ENCODE measurements around the gene R3HDM1.
"Not testable (repeated sequence)": the region's sequence is repeated elsewhere in the genome, so short reads cannot be mapped to it uniquely, and the experiment has no call there.

R3HDM1 gene

DNA sequence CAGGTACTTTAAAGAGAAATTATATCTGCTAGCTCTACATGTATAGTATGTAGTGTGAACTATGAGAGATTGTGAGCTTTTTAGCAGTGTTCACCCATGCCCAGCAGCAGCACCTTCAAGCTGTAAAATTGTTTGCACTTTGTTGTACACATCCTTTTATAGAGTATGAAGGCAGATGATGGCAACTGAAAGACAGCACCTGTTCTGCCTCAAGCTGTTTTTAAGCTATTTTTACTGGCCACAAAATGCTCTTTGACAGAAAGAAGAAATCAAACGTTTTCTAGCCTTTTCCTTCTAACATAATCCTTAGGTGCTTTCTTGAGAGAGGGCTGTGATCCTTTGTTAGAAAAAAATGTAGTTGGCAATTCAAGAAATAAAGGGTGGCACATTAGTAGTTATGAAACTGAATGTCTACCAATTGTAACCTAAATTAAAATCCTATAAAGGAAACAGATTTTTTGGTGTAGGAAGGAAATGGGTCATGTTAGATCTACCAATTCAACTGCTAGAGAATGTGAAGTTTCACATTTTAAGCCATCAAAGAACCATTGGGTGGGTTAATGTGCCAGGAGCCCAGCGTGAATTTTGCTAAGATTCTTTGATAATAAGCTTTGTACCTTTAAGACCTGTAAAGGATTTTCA, 59.5 kb downstream of the R3HDM1 start:
- no peaks in the 10 kb centered on the region for H3K36me3 Mint-ChIP-seq (ENCODE audit: low read depth)
- H3K4me3 Mint-ChIP-seq = no peak overlapping the region
- H3K27ac Mint-ChIP-seq = no peak overlapping the region
- no peaks in the 10 kb centered on the region for H3K9me3 Mint-ChIP-seq
- H3K27me3 Mint-ChIP-seq = no peaks in the 10 kb centered on the region
- peaks cover 9% of the 10 kb centered on the region for H3K4me1 Mint-ChIP-seq (ENCODE audit: low read depth)
- intact Hi-C loops (cut with micrococcal nuclease) = no loop called here

DNA sequence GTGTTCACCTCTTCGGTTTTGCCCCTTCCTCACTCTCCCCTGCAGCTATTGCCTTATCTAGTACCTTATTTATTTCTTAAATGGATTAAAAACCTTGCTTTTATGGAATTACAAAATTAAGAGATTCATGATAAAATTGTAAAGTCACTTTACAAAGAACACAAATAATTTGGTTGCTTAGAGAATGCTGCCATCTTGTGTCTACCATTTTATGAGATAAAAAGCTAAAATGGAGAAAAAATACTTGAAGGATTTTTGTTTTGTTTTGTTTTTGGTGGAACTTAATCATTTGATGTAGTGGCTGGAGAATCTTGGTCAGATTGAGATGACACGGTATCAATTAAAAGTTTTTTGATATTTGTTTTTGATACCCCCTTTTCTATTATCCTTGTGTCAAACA, 69.6 kb downstream of the R3HDM1 start:
- Mint-ChIP-seq H3K4me1 (ENCODE audit: low read depth) (peaks cover 2% of the 10 kb centered on the region), H3K4me3 (no peak overlapping the region), H3K9me3 (no peaks in the 10 kb centered on the region), H3K27ac (no peak overlapping the region), H3K27me3 (no peaks in the 10 kb centered on the region), H3K36me3 (ENCODE audit: low read depth) (peaks cover 34% of the 10 kb centered on the region)
- intact Hi-C loops (cut with micrococcal nuclease) = loop anchor here (10.0 kb wide), 1 partner anchor 596 kb away; no protein-coding TSS in a partner anchor

DNA sequence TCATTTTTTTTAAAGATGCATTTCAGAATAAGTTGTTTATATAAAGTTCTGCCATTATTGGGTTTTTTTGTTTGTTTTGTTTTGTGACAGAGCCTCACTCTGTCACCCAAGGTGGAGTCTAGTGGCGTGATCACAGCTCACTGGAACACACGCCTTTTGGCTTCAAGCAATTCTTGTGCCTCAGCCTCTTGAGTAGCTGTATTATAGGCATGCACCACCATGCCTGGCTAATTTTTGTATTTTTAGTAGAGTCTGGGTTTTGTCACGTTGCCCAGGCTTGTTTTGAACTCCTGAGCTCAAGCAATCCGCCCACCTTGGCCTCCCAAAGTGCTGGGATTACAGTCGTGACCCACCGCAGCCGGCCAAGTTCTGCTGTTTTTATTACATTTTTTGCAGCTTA, 72.3 kb downstream of the R3HDM1 start:
- H3K27ac Mint-ChIP-seq = no peak overlapping the region
- no peaks in the 10 kb centered on the region for H3K9me3 Mint-ChIP-seq
- H3K27me3 Mint-ChIP-seq = no peaks in the 10 kb centered on the region
- H3K36me3 Mint-ChIP-seq (ENCODE audit: low read depth) = peaks cover 40% of the 10 kb centered on the region
- intact Hi-C loops (cut with micrococcal nuclease) = loop anchor here (10.0 kb wide), 1 partner anchor 599 kb away; no protein-coding TSS in a partner anchor
- H3K4me1 Mint-ChIP-seq (ENCODE audit: low read depth) = no peaks in the 10 kb centered on the region
- no peak overlapping the region for H3K4me3 Mint-ChIP-seq

DNA sequence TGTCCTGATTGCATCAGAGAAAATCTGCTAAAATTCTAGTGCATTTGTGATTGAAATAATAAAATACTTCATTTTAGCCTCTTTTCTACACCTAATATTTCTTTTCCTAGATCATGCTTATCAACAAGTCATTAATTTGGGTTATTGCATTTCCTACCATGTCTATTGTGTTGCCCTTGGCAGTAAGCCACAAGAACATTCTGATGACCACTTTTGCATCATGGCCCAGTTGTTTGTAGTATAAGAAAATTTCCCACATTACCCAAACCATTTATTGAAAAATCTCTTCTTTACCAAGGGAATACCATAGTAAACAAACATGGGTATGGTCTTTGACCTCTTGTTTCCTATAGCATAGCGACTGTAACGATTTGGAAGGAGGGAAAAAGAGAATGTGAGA, 76.3 kb downstream of the R3HDM1 start:
- Mint-ChIP-seq H3K27me3 (no peaks in the 10 kb centered on the region), H3K4me3 (no peak overlapping the region), H3K27ac (no peak overlapping the region), H3K36me3 (ENCODE audit: low read depth) (peaks cover 41% of the 10 kb centered on the region), H3K9me3 (no peaks in the 10 kb centered on the region), H3K4me1 (ENCODE audit: low read depth) (no peaks in the 10 kb centered on the region)
- intact Hi-C loops (cut with micrococcal nuclease) = loop anchor here (10.0 kb wide), 1 partner anchor 603 kb away; no protein-coding TSS in a partner anchor

DNA sequence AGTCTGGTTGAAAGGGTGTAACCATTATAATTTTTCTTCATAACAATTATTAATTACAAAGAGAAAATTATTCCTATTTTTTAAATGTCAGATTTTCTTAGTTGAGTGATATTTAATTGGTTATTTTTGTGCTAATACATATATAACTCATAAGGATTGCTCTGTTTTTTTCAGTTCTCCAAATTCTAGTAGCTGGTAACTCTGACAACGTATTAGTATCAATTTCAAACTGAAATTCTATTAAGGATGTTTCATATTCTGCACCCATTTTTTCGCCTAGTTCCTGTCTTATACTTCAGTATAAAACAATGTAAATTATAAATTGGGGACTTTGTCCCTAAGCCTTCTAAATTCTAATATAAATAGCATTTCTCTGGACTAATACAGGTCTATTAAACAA, 81.0 kb downstream of the R3HDM1 start:
- intact Hi-C loops (cut with micrococcal nuclease) = no loop called here
- H3K4me1 Mint-ChIP-seq (ENCODE audit: low read depth) = no peaks in the 10 kb centered on the region
- H3K9me3 Mint-ChIP-seq = no peaks in the 10 kb centered on the region
- H3K4me3 Mint-ChIP-seq = no peak overlapping the region
- peaks cover 6% of the 10 kb centered on the region for H3K36me3 Mint-ChIP-seq (ENCODE audit: low read depth)
- H3K27ac Mint-ChIP-seq = no peak overlapping the region
- no peaks in the 10 kb centered on the region for H3K27me3 Mint-ChIP-seq

DNA sequence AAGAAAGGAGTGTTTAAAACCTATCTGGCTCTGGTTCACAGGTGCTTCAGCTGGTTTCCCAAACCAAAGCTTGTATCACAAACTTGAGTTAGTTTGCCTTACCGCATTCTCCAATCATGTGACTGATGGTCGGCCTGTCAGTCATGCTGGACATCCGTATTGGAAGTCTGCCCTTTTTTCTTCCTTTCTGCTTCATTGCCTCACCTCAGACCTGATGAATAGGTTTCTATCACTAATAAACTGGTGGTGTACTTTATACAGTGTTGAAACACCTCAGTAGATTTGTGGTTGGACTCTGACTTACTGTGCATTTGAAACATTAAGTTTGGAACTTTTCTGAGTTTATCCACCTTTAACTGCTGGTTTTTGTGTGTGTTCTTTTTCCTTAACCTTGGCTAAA, 84.1 kb downstream of the R3HDM1 start:
- Mint-ChIP-seq H3K27ac (no peak overlapping the region), H3K4me1 (ENCODE audit: low read depth) (no peaks in the 10 kb centered on the region), H3K9me3 (no peaks in the 10 kb centered on the region), H3K4me3 (no peak overlapping the region), H3K27me3 (no peaks in the 10 kb centered on the region), H3K36me3 (ENCODE audit: low read depth) (no peaks in the 10 kb centered on the region)
- intact Hi-C loops (cut with micrococcal nuclease) = no loop called here

DNA sequence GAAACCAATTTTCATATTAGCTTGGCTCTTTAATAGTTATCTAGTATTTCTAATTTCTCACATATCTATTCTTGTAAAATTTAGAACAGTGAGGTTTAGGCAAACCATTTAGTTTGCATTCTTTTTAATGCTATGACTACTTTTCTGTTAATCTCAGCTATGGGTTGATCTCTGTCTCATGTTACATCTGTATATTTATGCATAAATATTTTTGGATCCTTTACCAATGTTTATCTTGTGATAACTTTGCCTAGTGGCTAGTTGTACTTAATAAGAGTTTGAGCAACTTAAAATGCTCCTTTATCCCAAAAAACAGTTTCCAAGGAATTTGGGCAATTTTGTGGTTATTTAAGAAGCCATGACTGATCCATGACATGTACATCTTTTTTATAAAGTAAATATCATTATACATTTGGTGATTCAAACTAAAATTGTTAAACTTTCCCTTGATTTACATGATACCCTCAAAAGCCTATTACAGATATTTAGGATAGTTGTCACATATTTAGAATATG, 86.3 kb downstream of the R3HDM1 start:
- intact Hi-C loops (cut with micrococcal nuclease) = no loop called here
- H3K27ac Mint-ChIP-seq = no peak overlapping the region
- H3K4me3 Mint-ChIP-seq = no peak overlapping the region
- no peaks in the 10 kb centered on the region for H3K36me3 Mint-ChIP-seq (ENCODE audit: low read depth)
- H3K4me1 Mint-ChIP-seq (ENCODE audit: low read depth) = no peaks in the 10 kb centered on the region
- H3K27me3 Mint-ChIP-seq = no peaks in the 10 kb centered on the region
- no peaks in the 10 kb centered on the region for H3K9me3 Mint-ChIP-seq

DNA sequence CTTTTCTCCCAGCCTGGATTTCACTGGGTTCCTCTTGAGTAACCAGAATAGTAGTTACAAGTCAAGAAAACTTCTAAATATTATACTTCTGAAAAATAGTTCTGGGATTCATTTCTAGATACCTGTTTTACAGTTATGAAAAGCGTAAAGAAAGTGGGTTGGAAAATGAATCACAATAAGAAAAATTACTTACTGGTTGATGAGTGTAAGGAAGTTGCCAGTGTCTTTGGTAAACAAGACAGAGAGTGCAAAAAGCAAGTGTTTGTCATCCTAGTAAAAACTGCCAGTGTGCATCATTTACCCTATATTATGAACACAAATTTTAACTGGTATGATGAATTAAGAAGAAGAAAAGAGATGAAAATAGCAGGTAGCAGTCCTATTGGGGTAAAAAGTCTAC, 88.9 kb downstream of the R3HDM1 start:
- intact Hi-C loops (cut with micrococcal nuclease) = no loop called here
- Mint-ChIP-seq H3K4me1 (ENCODE audit: low read depth) (no peaks in the 10 kb centered on the region), H3K9me3 (no peaks in the 10 kb centered on the region), H3K27me3 (no peaks in the 10 kb centered on the region), H3K27ac (no peak overlapping the region), H3K4me3 (no peak overlapping the region), H3K36me3 (ENCODE audit: low read depth) (peaks cover 14% of the 10 kb centered on the region)

DNA sequence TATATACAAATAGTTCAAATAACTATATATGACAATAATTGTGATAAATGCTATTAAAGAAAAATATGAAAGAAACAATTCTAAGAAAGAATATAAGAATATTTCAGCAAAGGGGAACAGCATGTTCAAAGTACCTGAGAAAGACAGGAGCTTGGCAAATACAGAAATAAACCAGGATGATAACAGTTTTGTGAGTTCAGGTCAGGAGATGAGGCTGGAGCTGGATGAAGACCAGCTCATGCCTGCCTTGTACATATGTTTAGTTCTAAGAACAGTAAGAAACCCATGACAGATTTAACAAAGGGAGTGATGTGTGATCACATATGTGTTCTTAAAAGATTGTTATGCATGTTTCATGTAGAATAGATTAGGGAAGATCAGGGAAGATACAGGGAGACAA, 98.2 kb downstream of the R3HDM1 start:
- Mint-ChIP-seq H3K4me3 (no peak overlapping the region), H3K27ac (no peak overlapping the region), H3K27me3 (no peaks in the 10 kb centered on the region), H3K9me3 (no peaks in the 10 kb centered on the region), H3K4me1 (ENCODE audit: low read depth) (no peaks in the 10 kb centered on the region), H3K36me3 (ENCODE audit: low read depth) (peaks cover 15% of the 10 kb centered on the region)
- intact Hi-C loops (cut with micrococcal nuclease) = no loop called here

DNA sequence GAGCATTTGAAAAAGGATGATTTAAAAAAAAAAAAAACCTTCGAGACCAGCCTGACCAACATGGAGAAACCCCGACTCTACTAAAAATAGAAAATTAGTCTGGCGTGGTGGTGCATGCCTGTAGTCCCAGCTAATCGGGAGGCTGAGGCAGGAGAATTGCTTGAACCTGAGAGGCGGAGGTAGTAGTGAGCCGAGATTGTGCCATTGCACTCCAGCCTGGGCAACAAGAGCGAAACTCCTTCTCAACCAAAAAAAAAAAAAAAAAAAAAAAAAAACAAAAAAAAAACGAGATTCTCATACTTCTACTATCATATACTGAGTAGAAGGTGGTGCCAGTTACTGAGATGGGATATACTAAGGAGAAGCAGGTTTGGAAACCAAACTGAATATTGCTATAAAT, 98.8 kb downstream of the R3HDM1 start:
- intact Hi-C loops (cut with micrococcal nuclease); H3K27me3 Mint-ChIP-seq; H3K4me3 Mint-ChIP-seq; H3K9me3 Mint-ChIP-seq; H3K27ac Mint-ChIP-seq; H3K4me1 Mint-ChIP-seq (ENCODE audit: low read depth): not testable (repeated sequence)
- H3K36me3 Mint-ChIP-seq (ENCODE audit: low read depth) = peaks cover 10% of the 10 kb centered on the region

DNA sequence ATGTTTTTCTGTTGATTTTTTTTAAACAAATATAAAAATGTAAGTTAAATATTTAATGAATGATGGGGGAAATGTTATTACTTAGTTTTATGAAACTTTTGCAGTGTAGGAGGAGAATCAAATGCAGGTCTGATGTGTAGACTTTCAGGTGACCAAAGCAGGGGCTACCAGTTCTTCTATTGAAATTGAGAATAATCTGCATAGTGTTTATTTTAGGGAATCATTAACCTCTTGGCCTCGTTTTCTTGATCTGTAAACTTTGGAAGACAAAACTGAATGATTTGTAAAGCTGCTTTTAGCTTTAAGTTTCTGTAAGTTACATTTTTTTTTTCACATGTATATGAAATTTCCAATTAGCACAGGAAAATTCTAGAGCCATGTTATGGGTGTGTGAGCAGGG, 99.2 kb downstream of the R3HDM1 start:
- Mint-ChIP-seq H3K27me3 (no peaks in the 10 kb centered on the region), H3K4me1 (ENCODE audit: low read depth) (no peaks in the 10 kb centered on the region), H3K36me3 (ENCODE audit: low read depth) (peaks cover 10% of the 10 kb centered on the region), H3K9me3 (no peaks in the 10 kb centered on the region), H3K4me3 (no peak overlapping the region), H3K27ac (no peak overlapping the region)
- intact Hi-C loops (cut with micrococcal nuclease) = no loop called here

DNA sequence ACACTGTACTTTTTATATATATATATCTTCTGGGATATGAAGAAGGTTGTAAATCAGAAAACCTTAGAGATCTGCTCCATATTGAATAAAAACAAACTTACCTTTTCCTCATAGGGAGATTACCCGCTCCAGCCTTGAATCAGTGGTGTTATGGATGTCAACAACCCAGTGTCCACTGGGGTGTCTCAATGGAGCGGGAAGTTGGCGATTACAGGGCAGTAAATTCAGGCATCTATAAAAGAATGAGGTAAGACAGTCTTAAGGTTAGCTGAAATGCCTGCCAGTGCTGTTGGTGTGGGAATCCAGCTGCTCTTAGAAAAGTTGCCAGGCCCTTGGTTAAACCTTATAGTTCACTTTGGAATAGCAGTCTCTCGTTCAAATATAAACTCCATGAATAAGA, 102.3 kb downstream of the R3HDM1 start:
- H3K27me3 Mint-ChIP-seq = no peaks in the 10 kb centered on the region
- intact Hi-C loops (cut with micrococcal nuclease) = no loop called here
- H3K4me3 Mint-ChIP-seq = no peak overlapping the region
- no peaks in the 10 kb centered on the region for H3K4me1 Mint-ChIP-seq (ENCODE audit: low read depth)
- H3K9me3 Mint-ChIP-seq = no peaks in the 10 kb centered on the region
- peaks cover 31% of the 10 kb centered on the region for H3K36me3 Mint-ChIP-seq (ENCODE audit: low read depth)
- no peak overlapping the region for H3K27ac Mint-ChIP-seq

DNA sequence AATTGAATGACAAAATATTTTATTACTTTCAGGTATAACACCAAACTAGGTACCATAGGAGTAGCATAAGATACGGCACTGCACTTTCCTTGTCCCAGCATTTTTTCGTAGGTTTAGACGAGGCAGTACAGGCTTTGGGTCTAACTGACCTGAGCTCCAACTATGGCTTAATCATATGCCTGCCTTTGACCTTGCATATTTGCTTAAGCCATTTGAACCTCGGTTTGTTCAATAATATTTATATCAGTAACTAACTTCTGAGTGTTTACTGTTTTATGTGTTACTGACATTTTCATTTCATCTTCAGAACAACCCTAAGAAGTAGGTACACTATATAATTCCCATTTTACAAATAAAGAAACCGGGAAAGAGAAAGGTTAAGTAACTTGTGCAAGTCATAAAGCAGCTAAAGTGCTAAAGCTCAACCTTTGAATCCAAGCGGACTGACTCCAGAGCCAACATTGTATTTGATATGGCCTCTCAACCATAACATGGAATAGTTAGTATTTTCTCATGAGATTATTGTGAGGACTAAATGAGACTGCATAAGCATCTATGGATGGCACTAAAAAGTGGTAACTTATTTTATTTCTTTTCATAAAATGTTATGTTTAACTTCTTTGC, 104.0 kb downstream of the R3HDM1 start:
- no peak overlapping the region for H3K27ac Mint-ChIP-seq
- H3K9me3 Mint-ChIP-seq = no peaks in the 10 kb centered on the region
- H3K4me1 Mint-ChIP-seq (ENCODE audit: low read depth) = no peaks in the 10 kb centered on the region
- H3K4me3 Mint-ChIP-seq = no peak overlapping the region
- peaks cover 41% of the 10 kb centered on the region for H3K36me3 Mint-ChIP-seq (ENCODE audit: low read depth)
- no peaks in the 10 kb centered on the region for H3K27me3 Mint-ChIP-seq
- intact Hi-C loops (cut with micrococcal nuclease) = no loop called here

DNA sequence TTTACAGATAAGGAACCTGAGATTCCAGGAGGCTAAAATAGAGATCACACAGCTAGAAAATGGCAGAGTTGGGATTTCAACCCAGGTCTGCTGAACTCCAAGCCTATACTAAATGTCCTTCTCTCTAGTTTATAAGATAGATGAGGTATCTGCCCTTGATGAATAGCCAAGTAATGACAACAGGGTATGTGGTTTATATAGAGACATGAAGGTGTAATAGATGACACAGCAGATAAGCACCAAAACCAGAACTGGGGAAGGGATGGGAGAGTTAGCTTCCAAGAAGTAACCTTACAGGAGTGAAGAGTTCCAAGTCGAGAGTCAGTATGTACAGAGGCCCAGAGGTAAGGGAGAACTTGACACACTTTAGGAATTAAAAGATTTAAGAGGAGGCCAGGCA, 105.7 kb downstream of the R3HDM1 start:
- no peaks in the 10 kb centered on the region for H3K27me3 Mint-ChIP-seq
- H3K4me3 Mint-ChIP-seq = no peak overlapping the region
- no peaks in the 10 kb centered on the region for H3K9me3 Mint-ChIP-seq
- H3K36me3 Mint-ChIP-seq (ENCODE audit: low read depth) = peaks cover 48% of the 10 kb centered on the region
- intact Hi-C loops (cut with micrococcal nuclease) = no loop called here
- no peaks in the 10 kb centered on the region for H3K4me1 Mint-ChIP-seq (ENCODE audit: low read depth)
- H3K27ac Mint-ChIP-seq = no peak overlapping the region

Measured in dendritic cell treated with granulocyte-macrophage colony-stimulating factor and Interleukin-4, amounts not matched to agents 40 ng/mL and 50 ng/mL, for 4 days (primary cell).